GM23338 (cell line): Measurements from ENCODE around the gene LACRT. TPM values are rescaled to one million over a fixed set of nuclear protein-coding genes. Genes with fewer than 3 reads are reported as not detected.

Source experiments
- ATAC-seq: fragments of 200-7000 bp; cut with Tn5 transposase; 3 replicates; pipeline ENCODE4 v1.9.1; 2020
- DNase-seq: peaks from one replicate; pipeline ENCODE4 v3.0.0-alpha.2; 2015; ENCODE audit warnings: low spot score
- H2AFZ ChIP-seq: fragments of 200-600 bp; sonication (generic); 2 replicates; pipeline ENCODE4 v1.8.0; 2016; ENCODE audit warnings: antibody characterized with exemption, mild to moderate bottlenecking, moderate library complexity
- H3F3A ChIP-seq: fragments of 200-600 bp; sonication (generic); replicated peaks from 2 replicates; pipeline ENCODE4 v1.8.0; 2017; ENCODE audit warnings: antibody characterized with exemption, mixed run types, low read depth
- H3K27ac ChIP-seq: fragments of 200-600 bp; sonication (generic); 2 replicates; pipeline ENCODE4 v1.6.1; 2016; ENCODE audit warnings: low read depth
- H3K27me3 ChIP-seq: fragments of 200-600 bp; sonication (generic); 2 replicates; pipeline ENCODE4 v1.8.0; 2016; ENCODE audit warnings: mild to moderate bottlenecking, mixed run types, moderate library complexity; ENCODE audit not compliant: insufficient read depth
- H3K36me3 ChIP-seq: fragments of 200-600 bp; sonication (generic); 2 replicates; pipeline ENCODE4 v1.8.0; 2016; ENCODE audit warnings: mild to moderate bottlenecking; ENCODE audit not compliant: insufficient read depth
- H3K4me1 ChIP-seq: fragments of 200-600 bp; sonication (generic); 2 replicates; pipeline ENCODE4 v1.8.0; 2016; ENCODE audit warnings: mild to moderate bottlenecking, moderate library complexity; ENCODE audit not compliant: insufficient read depth
- H3K4me2 ChIP-seq: fragments of 200-600 bp; sonication (generic); 2 replicates; pipeline ENCODE4 v1.7.1; 2017; ENCODE audit warnings: mixed run types
- H3K4me3 ChIP-seq: fragments of 200-600 bp; sonication (generic); 2 replicates; pipeline ENCODE4 v1.6.1; 2016; ENCODE audit warnings: mixed run types
- H3K79me2 ChIP-seq: fragments of 200-600 bp; sonication (generic); replicated peaks from 2 replicates; pipeline ENCODE4 v1.8.0; 2017; ENCODE audit warnings: mild to moderate bottlenecking; ENCODE audit not compliant: insufficient read depth
- H3K9me2 ChIP-seq: fragments of 200-600 bp; sonication (generic); 2 replicates; pipeline ENCODE4 v1.8.0; 2017; ENCODE audit not compliant: insufficient read depth
- H4K20me1 ChIP-seq: fragments of 200-600 bp; sonication (generic); replicated peaks from 2 replicates; pipeline ENCODE4 v1.8.0; 2017; ENCODE audit warnings: mild to moderate bottlenecking; ENCODE audit not compliant: insufficient read depth
- H3K27ac Mint-ChIP-seq: 2 replicates; pipeline ENCODE4 v1.8.0; 2020; ENCODE audit warnings: inconsistent platforms, mild to moderate bottlenecking, moderate library complexity, mixed read lengths
- H3K27me3 Mint-ChIP-seq: 3 replicates; pipeline ENCODE4 v1.8.0; 2022; ENCODE audit warnings: low read depth, mild to moderate bottlenecking, moderate library complexity, mixed read lengths, inconsistent platforms; ENCODE audit not compliant: insufficient read depth, poor library complexity
- H3K36me3 Mint-ChIP-seq: 3 replicates; pipeline ENCODE4 v1.8.0; 2021; ENCODE audit warnings: low read depth, mild to moderate bottlenecking, inconsistent platforms, moderate library complexity, mixed read lengths
- H3K4me1 Mint-ChIP-seq: 3 replicates; pipeline ENCODE4 v1.8.0; 2020; ENCODE audit warnings: mild to moderate bottlenecking, inconsistent platforms, mixed read lengths
- H3K4me3 Mint-ChIP-seq: 3 replicates; pipeline ENCODE4 v1.8.0; 2021; ENCODE audit warnings: moderate library complexity, mild to moderate bottlenecking, inconsistent platforms, mixed read lengths
- H3K9me3 Mint-ChIP-seq: 3 replicates; pipeline ENCODE4 v1.8.0; 2020; ENCODE audit warnings: moderate library complexity, mild to moderate bottlenecking, inconsistent platforms, mixed read lengths
- CREB1 ChIP-seq: fragments of 250-450 bp; sonication (Bioruptor Pico); IDR thresholded peaks from 2 replicates; pipeline ENCODE4 v1.5.0; 2020; ENCODE audit warnings: low read depth, mild to moderate bottlenecking, moderate library complexity
- ETS1 ChIP-seq: IDR thresholded peaks from 2 replicates; pipeline ENCODE4 v1.6.1; 2016; ENCODE audit warnings: antibody characterized with exemption
- EZH2 ChIP-seq: fragments of 200-600 bp; sonication (generic); IDR thresholded peaks from one replicate; pipeline ENCODE4 v1.8.0; 2017; ENCODE audit warnings: antibody characterized with exemption, mild to moderate bottlenecking, low read depth; ENCODE audit not compliant: unreplicated experiment
- EZH2phosphoT487 ChIP-seq: fragments of 200-600 bp; sonication (generic); IDR thresholded peaks from one replicate; pipeline ENCODE4 v1.8.1; 2018; ENCODE audit warnings: antibody characterized with exemption; ENCODE audit not compliant: unreplicated experiment
- JUNB ChIP-seq: IDR thresholded peaks from one replicate; pipeline ENCODE4 v1.6.1; 2016; ENCODE audit warnings: antibody characterized with exemption; ENCODE audit not compliant: unreplicated experiment
- NANOG ChIP-seq: IDR thresholded peaks from 2 replicates; pipeline ENCODE4 v1.6.1; 2016; ENCODE audit warnings: antibody characterized with exemption, borderline replicate concordance
- POLR2AphosphoS5 ChIP-seq: IDR thresholded peaks from 2 replicates; pipeline ENCODE4 v1.6.1; 2016; ENCODE audit warnings: antibody characterized with exemption, low read depth
- REST ChIP-seq: IDR thresholded peaks from one replicate; pipeline ENCODE4 v1.6.1; 2018; ENCODE audit warnings: antibody characterized with exemption; ENCODE audit not compliant: unreplicated experiment
- STAT1 ChIP-seq: IDR thresholded peaks from one replicate; pipeline ENCODE4 v1.6.1; 2016; ENCODE audit warnings: antibody characterized with exemption; ENCODE audit not compliant: unreplicated experiment
- ZNF114 ChIP-seq: fragments of 250-450 bp; sonication (Bioruptor Pico); IDR thresholded peaks from 2 replicates; pipeline ENCODE4 v1.5.0; 2020; ENCODE audit warnings: mild to moderate bottlenecking, moderate library complexity
- ZNF462 ChIP-seq: fragments of 250-450 bp; sonication (Bioruptor Pico); IDR thresholded peaks from 2 replicates; pipeline ENCODE4 v1.5.0; 2020; ENCODE audit warnings: mild to moderate bottlenecking, moderate library complexity
- polyA plus RNA-seq: library from polyadenylated mRNA; unstranded; fragments of >200 nt; fragmentation: Nextera tagmentation; extraction: Ambion mirVana; gene quantifications from 2 replicates; pipeline ENCODE4 v1.2.1, GENCODE V29; 2016
- total RNA-seq: library from RNA; depleted of rRNA; stranded (reverse); fragments of >200 nt; shearing (Covaris generic); gene quantifications from 2 replicates; pipeline ENCODE4 v1.2.3, GENCODE V29; 2014

LACRT gene
- total and polyA plus RNA-seq, 2 experiments from 2014 or later = not detected

- H3K27ac ChIP-seq = no peak overlapping the region
- H3K79me2 ChIP-seq = no peaks in the 10 kb centered on the region
- peak overlapping the region; percentile 91; the same call in 1 of the 2 replicates for H2AFZ ChIP-seq
- TF ChIP-seq STAT1 = no peak
- TF ChIP-seq ZNF114 = no peak
- TF ChIP-seq ETS1 = no peak
- TF ChIP-seq POLR2AphosphoS5 = no peak
- no peak for TF ChIP-seq EZH2phosphoT487
- TF ChIP-seq JUNB = no peak
- TF ChIP-seq ZNF462 (CRISPR knock-in tag) = no peak
- no peak for TF ChIP-seq NANOG
- no peak for TF ChIP-seq CREB1
- TF ChIP-seq REST = no peak
- no peak for TF ChIP-seq EZH2
- no peaks in the 10 kb centered on the region for H3K36me3 ChIP-seq
- H3K4me2 ChIP-seq = peak overlapping the region; percentile 96
- Mint-ChIP-seq H3K27me3 (peaks cover 46% of the 10 kb centered on the region), H3K27ac (no peak overlapping the region), H3K4me3 (peak overlapping the region; percentile 75), H3K4me1 (peaks cover 65% of the 10 kb centered on the region), H3K9me3 (no peaks in the 10 kb centered on the region), H3K36me3 (no peaks in the 10 kb centered on the region; the same call in 2 of the 3 replicates)
- H3K4me1 ChIP-seq = peaks cover 38% of the 10 kb centered on the region
- ATAC-seq = peak; percentile 20
- no peaks in the 10 kb centered on the region for H3F3A ChIP-seq
- H3K9me2 ChIP-seq = no peaks in the 10 kb centered on the region
- H3K4me3 ChIP-seq = peak overlapping the region; percentile 80
- peaks cover 51% of the 10 kb centered on the region for H3K27me3 ChIP-seq
- H4K20me1 ChIP-seq = no peaks in the 10 kb centered on the region
- DNase-seq = no peak
These were observed 47.3 kb downstream of the LACRT start for GRCh38 chr12:54587315-54587873.
